HK-2 (cell line): ENCODE data around the gene PTX3.

Source experiments
- DNase-seq: peaks from one replicate; pipeline ENCODE4 v3.0.0-alpha.2; 2018; ENCODE audit not compliant: unreplicated experiment

The PTX3 gene

DNA sequence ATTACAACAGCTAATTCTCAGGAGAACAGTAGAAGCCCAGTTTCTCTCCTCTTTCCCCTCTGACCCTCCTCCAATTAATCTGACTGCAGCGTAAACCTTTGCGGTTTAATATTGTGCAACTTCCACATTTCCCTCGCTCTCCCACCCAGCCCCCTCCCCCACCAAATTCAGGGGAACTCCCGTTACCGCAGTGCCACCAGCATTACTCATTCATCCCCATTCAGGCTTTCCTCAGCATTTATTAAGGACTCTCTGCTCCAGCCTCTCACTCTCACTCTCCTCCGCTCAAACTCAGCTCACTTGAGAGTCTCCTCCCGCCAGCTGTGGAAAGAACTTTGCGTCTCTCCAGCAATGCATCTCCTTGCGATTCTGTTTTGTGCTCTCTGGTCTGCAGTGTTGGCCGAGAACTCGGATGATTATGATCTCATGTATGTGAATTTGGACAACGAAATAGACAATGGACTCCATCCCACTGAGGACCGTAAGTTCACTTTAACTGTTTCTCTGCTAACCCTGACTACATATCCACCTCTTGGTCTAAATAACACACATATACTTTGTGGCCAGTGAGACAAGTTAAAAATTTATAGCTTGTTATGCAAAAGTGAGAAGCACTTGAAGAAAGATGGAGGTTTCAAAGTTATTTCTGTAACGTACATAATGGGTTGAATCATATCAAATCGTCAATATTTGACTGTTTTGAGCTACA is at the start of gene PTX3:
PTX3 (plus strand) TSS at position 268 of the 709 bp plus-strand sequence; CDS start at position 352, 84 bp downstream.
- DNase-seq, result peak; percentile 72

DNA sequence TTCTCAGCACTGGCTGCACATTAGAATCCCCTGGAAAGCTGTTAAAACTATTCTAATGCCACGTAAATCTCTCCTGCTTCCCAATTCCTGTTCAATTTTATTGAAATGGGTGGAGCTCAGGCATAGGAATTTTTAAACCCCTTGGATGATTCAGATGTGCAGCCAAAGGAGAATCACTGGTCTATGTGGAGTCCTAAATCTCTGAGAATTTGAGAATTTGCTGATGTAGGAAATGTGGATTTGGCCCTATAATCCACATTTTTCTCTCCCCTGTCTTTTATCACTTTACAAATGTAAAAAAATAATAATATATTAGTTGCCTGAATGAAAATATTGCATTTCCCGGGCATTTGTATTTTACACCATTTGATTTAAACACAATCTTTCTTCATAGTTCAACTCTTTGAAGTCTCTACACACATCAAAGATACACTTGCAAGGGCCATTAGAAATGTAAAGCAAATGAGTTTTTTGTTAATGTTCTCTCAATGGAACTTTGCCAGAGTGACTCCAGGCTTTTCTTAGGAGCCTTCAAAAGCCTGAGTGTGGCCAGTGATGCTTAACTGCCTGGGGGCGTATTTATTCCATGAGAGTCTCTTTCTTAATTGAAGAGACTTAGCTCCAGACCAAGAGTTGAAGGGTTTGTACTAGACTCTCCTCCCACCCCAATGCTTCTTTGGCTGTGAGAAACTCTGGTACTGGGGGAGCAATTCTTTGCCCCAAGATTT is 48.8 kb upstream of the PTX3 start:
- DNase-seq, result no peak

DNA sequence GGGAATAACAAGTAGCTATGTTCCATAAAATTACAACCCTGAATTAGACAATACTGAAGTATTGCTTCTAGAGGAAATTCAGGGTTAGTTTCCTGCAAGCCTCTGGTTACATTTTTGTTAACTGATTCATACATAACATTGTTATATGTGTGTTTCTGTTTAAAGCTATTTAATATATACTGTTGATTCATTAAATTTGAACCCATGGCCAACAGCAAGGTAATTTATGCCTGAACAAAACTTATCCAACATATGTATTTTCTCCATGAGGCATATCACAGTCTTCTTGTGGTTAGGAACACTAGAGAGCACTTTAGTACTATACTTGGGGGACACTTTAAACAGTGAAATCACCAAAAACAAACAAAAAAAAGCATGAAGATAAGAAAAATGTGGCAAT is 47.7 kb upstream of the PTX3 start:
- no peak for DNase-seq

DNA sequence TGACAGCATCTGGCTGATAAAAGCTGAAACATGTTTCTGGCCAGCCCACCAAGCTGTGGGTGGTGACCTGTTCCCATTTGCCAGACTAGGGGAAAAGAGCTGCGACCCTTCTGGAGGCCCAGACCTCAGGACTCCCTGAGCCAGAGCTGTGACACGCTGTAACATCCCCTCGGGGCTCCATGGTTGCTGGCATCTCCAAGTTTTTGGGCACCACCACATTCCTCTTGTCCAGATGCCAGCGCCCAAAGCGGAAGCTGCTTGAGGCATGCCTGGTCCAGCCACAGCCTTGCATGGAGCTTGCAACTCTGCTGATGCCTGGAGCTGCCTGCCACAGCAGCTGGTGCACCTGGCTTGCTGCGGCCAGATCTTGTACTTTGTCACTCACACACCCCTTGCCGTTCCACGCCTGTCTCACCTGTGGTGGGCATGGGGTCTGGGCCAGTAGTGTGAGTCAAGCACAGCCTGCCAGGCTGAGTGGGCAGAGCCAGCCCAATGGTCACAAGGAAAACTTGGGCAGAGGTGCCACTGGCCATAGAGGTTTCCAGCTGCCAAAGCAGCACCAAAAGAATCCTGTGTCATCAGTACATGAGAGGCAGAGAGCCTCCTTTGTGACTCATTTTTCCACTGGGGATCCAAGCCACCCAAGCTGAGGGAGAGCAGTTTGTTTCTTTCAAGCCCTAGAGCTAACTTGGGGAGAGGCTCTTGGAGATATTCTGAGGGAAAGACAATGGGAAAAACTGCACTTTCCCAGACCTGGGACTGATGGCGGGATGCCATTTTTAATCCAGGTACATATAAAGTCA is 45.7 kb upstream of the PTX3 start:
- no peak for DNase-seq

DNA sequence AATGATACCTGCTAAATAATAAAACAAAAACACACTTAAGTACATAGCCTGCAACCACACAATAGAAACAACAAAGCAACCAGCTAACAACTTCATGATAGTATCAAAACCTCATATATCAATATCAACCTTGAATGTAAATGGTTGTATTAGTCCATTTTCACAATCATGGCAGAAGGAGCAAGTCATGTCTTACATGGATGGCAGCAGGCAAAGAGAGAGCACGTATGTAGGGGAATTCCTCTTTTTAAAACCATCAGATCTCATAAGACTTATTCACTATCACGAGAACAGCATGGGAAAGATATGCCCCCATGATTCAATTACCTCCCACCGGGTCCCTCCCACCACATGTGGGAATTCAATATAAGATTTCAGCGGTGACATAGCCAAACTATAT is 44.5 kb upstream of the PTX3 start:
- DNase-seq, result no peak

DNA sequence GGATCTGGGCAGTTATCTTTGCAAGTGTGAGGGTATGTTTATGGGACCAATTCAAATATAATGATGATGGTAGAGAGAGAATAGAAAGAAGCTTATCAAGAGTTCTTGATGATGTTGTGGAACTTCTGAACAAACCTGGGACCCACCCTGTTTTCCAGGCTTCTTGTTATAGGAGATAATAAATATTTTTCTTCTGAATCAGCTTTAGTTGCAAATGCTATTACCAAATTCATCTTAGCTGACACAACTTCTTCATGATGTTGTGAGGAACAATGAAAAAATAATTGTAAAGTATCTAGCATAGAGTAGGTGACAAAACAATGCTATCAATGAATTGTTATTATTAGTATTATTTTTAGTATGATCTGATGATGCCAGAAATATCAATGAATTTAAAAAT is 43.5 kb upstream of the PTX3 start:
- DNase-seq, result no peak

DNA sequence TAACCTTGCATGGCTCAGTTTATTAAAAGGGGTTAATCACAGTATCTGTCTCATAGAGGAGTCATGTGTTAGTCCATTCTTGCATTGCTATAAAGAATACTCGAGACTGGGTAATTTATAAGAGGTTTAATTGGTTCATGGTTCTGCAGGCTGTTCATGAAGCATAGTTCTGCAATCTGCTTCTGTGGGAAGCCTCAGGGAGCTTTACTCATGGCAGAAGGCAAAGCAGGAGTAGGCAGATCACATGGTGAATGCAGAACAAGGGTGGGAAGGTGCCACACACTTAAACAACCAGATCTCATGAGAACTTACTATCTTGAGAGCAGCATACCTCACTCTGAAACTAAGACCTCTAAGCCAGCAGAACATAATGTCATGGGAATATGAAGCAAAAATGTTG is 42.2 kb upstream of the PTX3 start:
- no peak for DNase-seq

DNA sequence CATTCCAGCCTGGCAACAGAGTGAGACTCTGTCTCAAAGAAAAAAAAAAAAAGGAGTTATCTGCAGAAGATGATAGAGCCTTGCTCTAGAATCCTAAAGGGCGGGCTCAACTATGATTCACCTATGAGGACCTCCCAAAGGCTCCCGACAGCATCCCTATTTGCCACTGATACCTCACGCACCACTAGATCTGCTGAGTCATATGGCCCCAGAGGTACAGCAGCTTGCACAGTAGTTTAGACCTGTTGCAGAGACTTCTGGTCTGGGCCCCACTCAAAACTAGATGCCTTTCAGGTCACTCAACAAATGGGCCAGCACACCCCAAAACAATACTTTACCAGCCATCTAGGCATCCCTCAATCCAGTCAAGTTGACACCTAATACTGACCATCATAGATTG is 38.1 kb upstream of the PTX3 start:
- peak; percentile 11 for DNase-seq

DNA sequence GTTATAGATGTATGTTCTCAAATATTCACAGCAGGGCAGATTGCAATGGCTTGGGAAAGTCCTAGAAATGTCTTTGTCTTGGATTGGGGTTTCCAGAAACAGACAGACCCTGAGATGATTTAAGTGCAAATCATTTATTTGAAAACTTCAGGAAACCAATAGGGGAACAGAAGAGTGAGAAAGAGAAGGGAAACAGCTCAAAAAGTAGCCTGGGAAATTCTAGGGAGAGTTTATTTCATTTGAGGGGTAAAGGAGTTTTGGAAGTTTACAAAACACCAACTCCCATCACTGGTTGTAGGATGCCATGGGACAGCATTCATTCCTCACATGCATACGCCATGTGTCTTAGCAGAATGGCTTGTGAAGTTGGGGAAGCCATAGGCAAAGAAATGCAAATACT is 32.3 kb upstream of the PTX3 start:
- no peak for DNase-seq

DNA sequence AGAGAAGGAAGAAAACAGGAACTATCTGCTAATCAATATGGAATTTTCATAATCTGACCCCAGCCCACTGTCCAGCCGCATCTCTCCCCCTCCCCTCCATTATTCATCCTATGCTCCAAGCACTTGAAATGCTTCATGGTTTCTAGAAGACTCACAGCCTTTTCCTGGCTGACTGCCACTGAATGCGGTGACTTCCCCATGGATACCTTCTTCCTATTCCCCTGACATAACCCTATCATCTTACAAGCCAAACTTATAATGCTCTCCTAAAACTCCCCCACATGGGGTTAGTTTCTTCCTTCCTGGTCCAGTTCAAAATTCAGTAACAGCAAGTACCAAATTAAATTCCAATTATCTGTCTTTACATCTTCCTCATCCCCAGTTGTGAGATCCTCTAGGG is 31.2 kb upstream of the PTX3 start:
- DNase-seq, result peak; percentile 17

DNA sequence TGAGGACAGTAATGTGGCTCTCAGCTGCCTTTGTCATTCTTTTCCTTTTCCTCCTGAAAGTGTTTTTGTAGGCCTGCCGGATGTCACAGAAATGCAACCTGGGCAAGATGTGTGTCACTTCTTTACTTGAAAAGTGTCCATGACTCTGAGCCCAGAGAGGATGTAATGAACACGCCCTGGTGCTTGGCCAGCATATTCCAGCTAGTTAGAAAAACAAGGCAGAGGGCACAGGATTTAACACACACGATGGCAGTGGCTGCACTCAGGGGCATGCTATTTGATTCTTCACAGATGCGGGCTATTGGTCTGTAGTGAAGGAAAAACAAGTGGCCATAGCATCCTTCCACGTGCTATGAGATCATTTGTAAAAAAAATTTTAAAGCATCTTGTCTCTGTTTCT is 30.3 kb upstream of the PTX3 start:
- DNase-seq, result no peak

DNA sequence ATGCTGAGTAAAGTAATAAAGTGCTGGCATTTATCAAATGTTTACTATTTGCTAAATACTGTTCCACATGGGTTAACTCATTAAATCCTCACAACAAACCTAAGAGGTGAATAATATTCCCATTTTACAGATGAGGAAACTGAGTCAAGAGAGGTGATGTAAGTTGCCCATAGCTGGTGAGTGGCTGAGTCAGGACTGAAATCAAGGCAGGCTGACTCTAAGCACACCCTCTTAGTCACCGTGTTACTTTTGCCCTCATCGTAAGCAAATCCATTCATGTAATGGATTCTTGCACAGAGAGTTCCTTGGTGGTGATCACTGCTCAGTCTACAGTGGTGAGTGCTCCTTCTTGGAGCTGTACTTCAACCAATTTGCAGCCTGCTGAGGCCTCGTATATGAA is 28.9 kb upstream of the PTX3 start:
- DNase-seq, result no peak

DNA sequence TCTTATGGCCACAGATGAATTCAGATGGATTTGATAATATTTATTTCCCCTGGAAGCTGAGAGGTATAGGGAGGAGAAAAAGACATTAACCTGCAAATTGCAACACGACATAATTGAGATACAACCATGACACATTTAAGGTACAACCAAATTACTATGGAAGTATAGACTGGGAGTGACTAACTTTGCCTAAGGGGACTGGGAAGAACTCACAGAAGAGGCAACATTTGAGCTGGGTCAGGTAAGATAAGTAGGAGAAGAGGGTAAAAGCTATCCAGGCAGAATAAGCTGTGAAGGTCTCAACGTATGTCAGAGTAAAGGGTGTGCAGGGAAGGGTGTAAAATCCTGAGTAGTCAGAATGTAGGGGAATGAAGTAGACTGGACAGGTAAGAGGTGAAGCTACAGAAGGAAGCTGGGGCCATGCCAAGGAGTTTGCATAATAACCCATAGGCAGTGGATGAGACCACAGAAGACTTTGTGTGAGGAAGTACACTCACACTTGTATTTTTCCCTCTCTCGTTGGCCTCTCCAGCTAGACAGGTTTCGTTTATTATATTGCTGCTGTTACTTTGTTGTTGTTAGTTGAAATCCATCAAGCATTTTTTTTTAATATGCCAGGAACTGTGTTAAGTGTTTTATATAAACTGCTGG is 28.0 kb upstream of the PTX3 start:
- no peak for DNase-seq

DNA sequence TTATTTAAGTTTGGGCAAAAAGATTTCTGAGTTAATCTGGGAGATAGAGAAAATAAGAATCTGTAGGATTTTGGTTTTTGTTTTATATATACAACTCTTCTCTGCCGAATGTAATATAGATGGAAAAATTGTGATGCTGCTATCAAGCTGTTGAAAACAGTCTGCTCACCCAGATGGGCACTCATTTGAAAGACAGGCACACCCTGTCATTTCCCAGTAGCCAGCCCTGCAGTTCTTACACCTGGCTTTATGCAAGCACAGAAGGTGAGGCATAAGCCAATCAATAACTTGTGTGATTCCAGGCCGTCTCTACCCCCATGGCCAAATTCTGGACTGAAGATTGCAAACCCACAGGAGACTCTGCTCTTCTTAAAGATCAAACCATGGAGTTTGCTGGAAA is 27.1 kb upstream of the PTX3 start:
- DNase-seq, result no peak

DNA sequence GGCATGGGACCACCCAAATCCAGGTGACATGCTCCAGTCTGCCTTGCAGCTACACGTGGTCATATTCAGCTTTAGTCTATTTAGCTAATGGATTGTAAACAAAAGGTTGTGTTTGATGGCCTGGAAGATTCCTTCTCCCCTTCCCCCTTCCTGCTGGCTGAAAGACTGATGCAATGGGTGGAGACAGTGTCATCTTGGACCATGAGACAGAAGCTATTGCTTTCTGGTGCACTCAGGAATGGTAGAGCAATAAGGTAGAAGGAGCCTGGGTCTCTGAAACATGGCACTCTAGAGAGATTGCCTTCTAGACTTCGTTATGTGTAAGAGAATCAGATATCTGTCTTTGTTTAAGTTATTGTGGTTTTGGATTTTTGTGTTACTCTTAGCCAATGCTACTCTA is 25.7 kb upstream of the PTX3 start:
- no peak for DNase-seq

DNA sequence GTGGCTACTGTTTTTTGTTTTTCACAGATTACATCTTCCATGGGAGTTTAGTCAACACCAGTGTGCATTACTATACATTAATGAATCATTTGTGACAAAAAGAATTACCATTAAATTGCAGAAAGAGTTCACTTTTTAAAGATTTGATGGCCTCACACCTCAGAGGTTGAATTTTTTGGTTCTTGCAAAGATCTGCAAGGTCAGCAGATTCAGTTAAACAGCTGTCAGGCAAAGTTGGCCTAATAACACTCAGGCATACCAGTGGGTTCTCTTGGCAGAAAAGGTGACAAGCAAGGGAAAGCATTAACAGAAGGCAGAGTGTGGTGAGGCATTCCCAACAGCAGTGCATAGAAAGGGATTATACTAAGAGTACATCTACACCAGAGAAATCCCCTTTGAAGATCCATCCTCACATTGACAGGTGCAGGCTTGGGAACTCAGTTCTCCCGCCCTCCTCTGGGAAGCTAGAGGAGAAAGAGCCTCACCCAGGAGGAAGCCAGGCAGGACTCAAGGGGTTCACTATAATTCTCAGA is 24.3 kb upstream of the PTX3 start:
- no peak for DNase-seq

DNA sequence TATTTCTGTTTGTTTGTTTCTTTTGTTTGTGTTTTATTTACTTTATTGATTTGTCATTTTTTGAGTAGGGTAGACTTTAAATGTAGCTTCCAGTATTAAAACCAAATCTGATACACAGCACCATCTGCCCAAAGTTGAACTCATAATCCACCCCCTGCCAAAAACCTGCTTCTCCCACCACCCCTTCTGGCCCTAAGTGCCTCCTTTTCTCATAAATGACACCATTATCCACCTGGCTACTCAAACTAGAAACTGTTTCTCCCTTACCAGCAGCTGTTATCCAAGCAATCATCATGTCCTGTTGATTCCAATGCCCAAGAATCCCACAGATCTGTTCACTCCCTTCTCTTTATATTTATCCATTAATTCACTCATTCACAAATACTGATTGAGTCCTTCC is 21.8 kb upstream of the PTX3 start:
- DNase-seq, result no peak

DNA sequence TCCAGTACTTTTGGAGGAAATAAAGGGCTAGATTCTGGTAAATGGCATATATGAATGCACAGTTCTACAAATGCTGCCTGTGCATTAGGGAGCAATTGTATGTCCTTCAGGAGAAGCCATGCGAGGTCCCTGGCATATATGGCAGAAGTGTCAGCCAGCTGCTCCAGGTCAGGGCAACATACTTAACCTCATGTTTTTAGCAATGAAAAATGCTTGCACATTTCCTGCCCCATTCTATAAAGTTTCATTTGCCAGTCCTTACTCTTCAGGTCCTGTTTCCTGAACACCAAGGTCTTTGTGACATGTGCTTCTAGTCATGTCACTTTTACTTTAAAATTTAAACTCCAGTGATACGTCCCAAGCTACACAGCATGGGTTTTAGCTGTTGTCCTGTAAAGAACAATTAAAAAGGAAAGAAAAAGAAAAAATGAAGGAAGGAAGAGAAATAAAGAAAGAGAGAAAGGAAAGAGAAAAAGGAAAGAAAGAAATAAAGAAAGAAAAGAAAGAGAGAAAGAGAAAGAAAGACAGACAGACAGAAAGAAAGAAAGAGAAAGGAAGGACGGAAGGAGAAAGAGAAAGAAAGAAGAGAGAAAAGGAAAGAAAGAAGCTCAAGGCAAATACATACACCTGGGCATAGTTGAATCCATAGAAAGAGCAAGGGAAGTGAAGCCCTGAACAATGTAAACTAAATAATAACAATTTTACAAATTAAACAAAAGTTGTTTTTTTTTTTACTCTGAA is 20.1 kb upstream of the PTX3 start:
- no peak for DNase-seq

DNA sequence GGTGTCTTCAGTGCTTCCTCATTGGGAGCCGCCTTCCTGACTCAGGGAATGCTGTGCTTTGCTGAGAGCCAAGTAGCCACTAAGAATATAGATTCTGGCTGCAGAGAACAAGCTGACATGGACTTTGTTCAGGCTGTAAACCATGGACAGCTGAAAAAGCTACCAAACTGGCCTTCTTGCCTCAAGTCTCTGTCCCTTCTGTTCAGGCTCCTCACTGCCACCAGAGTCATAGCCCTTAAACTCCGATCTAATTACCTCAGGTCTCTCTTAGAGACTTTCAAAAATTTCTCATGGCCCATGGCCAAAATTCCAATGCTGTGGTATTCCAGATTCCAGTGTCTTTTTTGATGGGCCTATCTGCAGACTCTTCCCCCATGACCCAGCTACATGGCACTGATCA is 19.4 kb upstream of the PTX3 start:
- no peak for DNase-seq

DNA sequence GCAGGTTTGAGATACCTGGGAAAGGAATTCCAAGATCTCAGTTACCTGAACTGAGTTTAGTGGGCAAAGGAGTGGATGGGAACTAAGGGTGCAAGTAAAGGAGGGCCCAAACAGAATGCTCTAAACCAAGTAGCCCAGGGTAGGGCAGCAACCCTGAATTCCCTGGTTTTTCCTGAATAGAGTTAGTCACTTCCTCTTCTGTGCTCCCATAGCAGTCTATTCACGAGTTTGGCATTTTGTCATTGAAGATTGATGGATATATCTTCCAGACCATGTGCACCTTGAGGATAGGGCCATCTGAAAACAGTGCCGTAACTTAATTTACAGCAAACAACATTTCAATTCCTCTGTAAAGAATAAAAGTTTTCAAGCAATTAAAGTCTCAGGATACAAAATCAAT is 18.5 kb upstream of the PTX3 start:
- DNase-seq, result no peak

DNA sequence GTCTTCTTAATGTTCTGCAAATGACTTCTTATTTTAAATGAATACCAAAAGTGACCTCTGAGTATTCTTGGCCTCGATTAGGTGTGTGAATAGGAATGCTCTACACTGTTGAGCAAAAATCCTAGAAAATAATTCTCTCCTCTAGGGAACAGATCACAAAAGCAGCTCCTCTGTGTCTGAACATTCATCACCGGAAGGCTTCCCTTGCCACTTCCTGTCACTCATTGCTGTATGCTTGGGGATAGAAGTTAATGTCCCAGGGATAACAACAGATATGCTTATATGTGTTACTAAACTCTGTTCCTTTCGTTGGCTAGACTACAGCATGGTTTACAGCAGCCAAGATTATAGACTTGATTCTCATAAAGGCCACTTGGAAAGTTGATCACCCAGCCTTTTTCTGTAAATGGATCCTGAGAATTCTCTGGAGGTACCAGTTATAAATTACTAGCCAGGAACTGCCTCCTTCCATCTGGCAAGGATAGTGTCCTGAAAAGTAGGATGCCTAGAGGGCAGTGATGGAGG is 16.0 kb upstream of the PTX3 start:
- DNase-seq, result no peak
